HG02759 (cell line): ENCODE measurements around the gene SRF.

Experiments
- ATAC-seq: cut with Tn5 transposase; IDR thresholded peaks from one replicate; pipeline ENCODE4 v1.9.1; 2021; ENCODE audit warnings: mild to moderate bottlenecking, moderate library complexity; ENCODE audit not compliant: unreplicated experiment

The SRF gene

DNA sequence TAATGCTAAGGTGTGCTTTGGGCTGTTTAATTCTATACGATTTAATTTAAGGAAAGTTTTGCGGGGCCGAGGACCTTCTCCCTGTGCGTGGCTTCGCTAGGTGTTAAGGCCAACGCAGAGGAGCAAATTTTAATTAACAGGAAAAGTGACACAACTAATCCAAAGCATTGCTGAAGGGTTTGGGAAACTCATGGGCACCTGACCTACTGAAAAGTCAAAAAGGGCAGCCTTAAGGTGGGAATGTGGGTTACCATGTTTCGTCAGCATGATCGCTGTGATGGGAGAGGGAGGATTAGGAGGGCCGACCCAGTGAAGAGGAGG, 10.5 kb downstream of the SRF start:
- no peak for ATAC-seq

DNA sequence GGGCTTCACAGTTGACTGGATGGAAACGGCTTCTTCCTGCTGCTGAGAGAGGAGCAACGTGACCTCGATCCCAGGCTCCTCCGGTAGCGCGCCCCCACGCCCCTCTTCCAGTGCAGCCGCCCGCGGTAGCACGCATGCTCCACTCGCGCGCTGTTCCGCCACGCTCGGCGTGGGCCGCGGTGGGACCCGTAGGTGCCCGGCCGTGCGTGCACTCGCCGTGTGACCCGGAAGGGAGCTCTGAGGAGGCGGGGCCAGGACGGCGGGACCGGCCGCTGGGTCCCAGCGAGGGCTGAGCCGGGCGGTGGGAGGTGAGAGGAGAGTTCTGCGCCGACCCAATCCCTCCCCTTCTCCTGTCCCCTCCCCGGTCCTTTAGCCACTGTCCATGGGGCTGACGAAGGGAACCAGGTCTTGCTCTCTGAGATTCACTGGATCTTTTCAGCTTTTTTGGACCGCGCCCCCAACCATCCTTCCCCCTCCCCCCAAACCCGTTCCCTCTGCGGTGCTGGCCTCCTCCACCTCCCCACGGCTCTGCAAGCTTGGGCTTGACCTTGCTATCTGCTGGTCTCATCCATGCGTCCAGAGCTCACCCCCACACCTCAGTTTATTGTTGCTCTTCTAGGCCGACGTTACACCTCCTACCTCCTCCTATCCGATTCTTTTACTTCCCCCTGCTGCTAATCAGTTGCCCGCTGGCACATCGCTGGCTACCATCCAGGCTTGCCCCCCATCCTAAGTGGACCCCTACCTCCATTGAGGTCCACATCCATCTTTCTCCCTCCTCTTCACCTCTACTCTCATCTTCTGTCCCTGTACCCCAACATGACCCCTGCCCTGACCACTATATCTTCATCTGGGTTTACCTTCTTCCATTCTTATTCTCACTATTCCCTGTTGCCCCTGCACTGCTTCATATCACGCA, 11.1 kb downstream of the SRF start, which contains the start of gene CUL9:
CUL9 (plus strand) TSS at position 255 of the 919 bp plus-strand sequence. CDS start 2,115 bp downstream, outside the sequence.
- ATAC-seq, result peak; percentile 97

DNA sequence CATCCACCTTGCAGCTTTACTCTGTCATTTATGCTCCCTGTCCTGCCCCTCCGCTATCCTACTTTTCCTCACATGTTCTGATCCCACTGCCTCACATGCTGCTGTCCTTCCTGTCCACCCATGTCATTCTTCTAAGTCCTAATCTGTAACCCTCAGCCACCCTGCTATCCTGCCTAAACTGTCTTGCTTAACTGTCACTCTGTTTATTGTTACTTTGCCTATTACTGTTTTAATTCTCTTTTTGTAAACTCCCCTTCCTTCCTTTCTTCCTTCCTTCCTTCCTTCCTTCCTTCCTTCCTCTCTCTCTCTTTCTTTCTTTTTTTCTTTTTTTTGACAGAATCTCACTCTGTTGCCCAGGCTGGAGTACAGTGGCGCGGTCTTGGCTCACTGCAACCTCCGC, 12.4 kb downstream of the SRF start:
- no peak for ATAC-seq

DNA sequence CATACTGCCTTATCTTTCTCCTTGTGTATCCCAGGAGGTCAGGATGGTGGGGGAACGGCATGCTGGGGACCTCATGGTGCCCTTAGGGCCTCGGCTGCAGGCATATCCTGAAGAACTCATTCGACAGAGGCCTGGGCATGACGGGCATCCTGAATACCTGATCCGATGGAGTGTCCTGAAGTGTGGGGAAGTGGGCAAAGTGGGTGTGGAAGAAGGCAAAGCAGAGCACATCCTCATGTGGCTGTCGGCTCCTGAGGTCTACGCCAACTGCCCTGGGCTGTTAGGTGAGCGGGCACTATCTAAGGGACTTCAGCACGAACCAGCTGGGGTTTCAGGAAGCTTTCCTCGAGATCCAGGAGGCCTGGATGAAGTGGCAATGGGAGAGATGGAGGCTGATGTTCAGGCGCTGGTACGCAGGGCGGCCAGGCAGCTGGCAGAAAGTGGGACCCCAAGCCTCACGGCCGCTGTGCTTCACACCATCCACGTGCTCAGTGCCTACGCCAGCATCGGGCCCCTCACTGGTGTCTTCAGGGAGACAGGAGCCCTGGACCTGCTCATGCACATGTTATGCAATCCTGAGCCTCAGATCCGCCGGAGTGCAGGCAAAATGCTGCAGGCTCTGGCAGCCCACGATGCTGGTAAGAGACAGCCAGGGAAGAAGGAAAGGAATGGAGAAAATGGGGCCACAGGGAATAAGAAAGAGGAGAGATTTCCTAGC, 13.4 kb downstream of the SRF start:
- ATAC-seq, result no peak

DNA sequence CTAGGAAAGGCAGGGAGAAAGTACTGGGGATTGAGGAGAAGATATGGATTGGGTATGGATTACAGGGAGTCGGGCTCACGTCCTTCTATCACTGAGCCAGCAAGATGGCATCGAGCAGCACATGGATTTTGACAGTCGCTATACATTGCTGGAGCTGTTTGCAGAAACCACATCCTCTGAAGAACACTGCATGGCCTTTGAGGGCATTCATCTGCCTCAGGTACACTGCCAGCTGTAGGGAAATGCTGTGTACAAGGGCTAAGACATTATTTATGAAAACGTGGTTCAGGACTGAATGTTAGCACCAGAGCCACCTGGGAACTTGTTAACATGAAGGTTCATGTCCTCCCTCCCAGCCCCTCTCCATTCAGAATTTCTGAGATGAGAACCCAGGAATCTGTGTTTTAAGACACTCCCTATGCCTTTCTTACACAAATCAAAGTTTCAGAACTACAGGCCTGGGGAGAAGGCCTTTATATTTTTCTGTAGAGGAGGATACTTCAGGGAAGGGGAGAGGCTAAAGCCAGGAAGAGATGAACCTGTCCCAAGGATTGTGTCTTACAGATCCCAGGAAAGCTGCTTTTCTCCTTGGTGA, 14.4 kb downstream of the SRF start:
- no peak for ATAC-seq

DNA sequence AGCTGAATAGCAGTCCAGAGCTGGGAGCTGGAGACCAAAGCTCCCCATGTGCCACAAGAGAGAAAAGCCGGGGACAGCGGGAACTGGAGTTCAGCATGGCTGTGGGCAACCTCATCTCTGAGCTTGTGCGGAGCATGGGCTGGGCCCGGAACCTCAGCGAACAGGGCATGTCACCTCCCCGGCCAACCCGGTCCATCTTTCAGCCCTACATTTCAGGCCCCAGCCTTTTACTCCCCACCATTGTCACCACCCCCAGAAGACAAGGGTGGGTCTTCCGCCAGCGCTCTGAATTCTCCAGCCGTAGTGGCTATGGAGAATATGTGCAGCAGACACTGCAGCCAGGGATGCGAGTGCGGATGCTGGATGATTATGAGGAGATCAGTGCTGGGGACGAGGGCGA, 14.9 kb downstream of the SRF start:
- ATAC-seq, result no peak

DNA sequence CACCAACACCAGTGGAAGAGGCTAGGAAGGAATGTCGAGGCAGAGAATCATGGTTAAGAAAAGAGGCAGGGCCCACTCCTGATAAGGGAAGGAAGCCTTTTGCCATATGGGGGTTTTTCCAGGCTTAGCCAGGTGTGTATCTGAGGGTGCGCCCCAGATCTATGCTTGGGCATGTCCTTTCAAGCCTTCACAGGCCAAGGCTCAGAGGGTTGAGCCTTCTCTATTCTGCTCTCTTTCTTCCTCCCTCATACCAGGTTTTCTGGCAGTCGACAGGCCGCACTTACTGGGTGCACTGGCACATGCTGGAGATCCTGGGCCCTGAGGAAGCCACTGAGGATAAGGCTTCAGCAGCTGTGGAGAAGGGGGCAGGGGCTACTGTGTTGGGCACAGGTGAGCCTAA, 15.6 kb downstream of the SRF start:
- no peak for ATAC-seq

DNA sequence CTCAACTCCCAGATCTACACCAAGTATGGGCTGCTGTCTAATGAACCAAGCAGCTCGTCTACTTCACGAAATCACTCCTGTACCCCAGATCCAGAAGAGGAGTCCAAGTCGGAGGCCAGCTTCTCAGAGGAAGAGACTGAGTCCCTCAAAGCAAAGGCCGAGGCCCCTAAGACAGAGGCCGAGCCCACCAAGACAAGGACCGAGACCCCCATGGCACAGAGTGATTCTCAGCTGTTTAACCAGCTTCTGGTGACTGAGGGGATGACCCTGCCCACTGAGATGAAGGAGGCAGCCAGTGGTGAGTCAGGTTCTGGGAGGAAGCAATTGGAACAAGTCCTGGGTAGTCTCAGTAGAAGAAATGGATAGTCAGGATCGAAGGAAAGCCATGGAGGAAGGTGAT, 16.8 kb downstream of the SRF start:
- no peak for ATAC-seq

DNA sequence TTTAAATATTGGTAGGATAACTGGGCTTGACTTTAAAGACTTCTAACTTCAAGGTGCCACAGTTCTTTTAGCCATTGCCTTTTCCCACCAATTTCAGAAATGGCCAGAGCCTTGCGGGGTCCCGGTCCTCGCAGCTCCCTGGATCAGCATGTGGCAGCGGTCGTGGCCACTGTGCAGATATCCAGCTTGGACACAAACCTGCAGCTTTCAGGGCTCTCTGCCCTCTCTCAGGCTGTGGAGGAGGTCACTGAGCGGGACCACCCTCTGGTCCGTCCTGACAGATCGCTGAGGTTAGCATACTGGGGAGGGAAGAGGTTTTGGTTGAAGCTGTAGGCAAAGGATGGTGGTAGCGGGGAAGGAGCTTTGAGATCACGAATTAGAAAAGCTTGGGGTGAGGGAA, 17.4 kb downstream of the SRF start:
- no peak for ATAC-seq

DNA sequence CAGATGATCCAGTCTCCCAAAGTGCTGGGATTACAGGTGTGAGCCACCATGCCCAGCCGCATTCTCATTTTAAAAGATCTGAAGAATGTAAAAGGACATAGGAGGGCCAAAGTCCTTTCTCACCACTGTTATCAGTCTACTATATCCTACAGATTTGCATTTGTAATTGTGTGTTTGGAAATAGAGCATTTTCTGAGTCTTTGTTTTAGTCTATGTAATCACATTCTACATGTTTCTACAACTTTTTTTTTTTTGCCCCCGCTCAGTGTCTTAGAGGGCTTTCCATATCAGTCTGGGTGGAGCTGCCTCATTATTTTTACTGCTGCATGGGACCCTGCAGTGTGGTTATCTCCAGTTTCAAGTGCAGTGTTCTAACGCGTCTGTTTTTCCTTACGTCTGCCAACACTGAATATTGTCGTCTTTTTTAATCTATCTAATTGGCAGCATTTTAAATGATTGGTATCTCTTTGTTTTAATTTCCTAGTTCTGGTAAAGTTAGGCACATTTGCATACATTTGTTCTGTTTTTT, 18.8 kb downstream of the SRF start:
- ATAC-seq, result no peak

DNA sequence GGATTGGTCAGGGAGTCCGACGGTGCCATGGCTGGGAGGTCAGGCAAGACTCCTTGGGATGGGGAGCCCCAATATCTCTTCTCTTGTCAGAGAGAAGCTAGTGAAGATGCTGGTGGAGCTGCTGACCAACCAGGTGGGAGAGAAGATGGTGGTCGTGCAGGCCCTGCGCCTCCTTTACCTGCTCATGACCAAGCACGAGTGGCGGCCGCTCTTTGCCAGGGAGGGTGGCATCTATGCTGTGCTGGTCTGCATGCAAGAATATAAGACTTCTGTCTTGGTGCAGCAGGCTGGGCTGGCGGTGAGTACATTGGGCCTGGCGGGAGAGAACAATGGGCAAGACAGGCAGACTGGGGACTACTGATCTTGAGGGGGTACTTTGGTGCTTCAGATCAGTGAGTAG, 21.8 kb downstream of the SRF start:
- ATAC-seq, result no peak

DNA sequence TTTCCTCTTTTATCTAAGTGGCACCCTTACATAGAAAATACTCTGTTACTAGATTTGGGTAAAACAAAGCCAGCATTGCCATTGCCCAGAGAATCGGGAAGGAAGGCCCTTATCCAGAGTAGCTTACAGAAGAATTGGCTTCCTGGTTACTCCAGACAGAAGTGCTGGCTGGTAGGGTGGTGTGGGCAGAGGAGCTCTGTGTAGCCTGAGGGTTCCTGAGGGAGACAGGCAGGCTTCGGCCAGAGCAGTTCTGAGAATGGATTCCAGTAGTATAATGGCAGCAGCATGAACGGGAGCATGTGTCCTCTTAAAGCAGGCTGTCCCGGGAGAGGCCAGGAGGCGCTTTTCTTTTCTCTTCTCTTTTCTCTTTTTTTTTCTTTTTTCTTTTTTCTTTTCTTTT, 22.9 kb downstream of the SRF start:
- no peak for ATAC-seq

DNA sequence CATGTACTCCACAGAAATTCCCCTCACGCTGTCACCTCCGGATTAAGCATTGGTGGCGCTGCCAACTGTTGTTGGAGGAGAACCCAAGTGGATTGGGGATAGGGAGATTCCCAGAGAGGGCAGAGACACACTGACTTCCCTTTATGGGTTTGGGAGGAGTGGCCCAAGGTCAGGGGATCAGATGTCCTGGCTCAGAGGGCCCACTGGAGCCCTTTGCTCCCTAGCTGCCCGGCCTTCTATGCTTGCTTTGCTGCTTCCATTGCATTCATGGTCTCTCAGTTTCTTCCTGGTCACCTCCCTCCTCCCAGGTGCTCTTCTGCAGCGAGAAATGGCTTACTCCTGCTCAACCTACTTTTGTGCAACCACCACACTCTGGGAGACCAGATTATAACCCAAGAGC, 25.3 kb downstream of the SRF start:
- no peak for ATAC-seq

DNA sequence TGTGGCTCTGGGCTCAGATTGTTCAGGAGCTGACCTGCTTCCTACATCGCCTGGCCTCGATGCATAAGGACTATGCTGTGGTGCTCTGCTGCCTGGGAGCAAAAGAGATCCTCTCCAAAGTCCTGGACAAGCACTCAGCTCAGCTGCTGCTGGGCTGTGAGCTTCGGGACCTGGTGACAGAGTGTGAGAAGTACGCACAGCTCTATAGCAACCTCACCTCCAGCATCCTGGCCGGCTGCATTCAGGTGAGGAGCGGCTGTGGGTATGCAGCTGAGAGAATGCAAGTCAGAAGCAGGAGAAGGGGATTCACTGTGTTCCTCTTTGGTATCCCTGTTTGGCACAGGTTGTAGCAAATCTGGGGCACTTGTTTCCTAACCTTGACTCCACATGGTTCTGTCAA, 28.8 kb downstream of the SRF start:
- ATAC-seq, result no peak

DNA sequence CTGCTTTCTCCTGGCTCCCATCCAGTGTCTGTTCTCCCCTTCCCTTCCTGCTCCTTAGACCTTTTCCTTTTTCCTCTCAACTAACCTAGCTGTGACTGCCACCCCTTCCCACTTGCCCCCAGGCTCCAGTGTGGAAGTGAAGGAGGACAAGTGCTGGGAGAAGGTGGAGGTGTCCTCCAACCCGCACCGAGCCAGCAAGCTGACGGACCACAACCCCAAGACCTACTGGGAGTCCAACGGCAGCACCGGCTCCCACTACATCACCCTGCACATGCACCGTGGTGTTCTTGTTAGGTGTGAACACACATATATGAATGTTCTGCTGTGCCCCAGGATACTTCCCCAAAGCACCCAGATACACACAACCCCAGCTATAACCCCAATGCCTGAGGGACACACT, 29.5 kb downstream of the SRF start:
- ATAC-seq, result no peak

DNA sequence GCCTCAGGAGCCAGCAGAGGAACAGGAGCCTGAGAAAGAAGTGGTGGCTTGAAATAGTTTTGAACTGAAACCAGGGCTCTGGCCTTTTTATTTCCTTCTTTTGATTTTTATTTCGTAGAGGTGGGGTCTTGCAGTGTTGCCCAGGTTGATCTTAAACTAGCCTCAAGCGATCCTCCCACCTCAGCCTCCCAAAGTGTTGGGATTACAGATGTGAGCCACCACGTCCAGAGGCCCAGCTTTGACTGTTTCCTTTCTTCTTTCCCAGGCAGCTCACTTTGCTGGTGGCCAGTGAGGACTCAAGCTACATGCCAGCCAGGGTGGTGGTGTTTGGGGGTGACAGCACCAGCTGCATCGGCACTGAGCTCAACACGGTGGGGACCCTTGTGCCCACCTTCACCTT, 31.4 kb downstream of the SRF start:
- no peak for ATAC-seq

DNA sequence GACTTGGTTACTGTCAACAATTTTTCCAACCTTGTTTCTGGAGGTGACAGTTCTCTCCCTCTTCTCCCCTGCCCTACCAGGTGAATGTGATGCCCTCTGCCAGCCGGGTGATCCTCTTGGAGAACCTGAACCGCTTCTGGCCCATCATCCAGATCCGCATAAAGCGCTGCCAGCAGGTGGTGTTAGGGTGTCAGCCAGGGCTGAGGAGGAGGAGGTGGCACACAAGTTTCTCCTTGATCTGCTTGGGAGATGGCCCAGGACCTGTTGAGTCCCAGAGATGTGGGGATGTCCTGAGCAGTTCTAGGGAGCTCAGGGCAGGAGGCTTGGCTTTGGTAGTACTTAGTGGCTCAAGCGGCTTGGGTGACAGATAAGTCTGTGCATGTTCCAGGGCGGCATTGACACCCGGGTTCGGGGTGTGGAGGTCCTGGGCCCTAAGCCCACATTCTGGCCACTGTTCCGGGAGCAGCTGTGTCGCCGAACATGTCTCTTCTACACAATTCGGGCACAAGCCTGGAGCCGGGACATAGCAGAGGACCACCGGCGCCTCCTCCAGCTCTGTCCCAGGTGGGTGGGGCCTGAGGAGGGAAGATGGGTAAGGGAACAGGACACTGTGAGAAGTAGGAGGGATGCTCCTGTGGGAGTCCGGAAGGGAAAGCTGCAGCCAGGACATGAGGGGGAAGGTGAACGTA, 32.1 kb downstream of the SRF start:
- ATAC-seq, result no peak

DNA sequence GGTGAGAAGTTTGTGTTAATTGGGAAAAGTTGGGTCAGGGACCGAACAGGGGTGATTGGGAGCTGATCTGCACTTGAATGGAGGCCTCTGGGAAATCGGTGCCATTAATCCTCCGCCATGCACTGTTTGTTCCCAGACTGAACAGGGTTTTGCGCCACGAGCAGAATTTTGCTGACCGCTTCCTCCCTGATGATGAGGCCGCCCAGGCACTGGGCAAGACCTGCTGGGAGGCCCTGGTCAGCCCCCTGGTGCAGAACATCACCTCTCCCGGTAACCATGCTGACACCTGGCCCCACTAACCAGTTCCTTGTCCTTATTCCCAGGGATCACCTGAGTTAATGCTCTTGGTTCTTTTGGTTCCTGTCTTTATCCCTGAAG, 32.6 kb downstream of the SRF start:
- no peak for ATAC-seq

DNA sequence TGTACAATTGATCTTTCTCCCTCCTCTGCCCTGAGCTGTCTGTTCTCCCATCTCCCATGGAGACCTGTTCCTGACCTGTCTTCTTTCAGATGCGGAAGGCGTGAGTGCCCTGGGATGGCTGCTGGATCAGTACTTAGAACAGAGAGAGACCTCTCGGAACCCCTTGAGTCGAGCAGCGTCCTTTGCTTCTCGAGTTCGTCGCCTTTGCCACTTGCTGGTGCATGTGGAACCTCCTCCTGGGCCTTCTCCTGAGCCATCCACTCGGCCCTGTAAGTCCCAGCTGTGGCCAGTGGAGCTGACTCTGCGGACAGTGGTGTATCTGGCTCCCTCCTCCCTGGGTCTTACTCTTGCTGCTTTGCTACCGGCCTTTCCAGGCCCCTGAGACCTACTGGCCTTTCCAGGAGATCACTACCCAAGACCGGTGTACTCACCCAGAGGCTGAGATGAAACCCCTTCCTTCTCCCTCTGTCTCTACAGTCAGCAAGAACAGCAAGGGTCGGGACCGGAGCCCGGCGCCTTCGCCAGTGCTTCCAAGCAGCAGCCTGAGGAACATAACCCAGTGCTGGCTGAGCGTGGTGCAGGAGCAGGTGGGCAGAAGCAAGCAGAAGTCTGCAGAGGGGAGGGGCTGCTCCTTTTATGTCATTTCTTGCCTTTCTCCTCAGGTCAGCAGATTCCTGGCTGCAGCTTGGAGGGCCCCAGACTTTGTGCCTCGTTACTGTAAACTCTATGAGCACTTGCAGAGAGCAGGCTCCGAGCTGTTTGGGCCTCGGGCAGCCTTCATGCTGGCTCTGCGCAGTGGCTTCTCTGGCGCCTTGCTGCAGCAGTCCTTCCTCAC, 33.4 kb downstream of the SRF start:
- no peak for ATAC-seq

DNA sequence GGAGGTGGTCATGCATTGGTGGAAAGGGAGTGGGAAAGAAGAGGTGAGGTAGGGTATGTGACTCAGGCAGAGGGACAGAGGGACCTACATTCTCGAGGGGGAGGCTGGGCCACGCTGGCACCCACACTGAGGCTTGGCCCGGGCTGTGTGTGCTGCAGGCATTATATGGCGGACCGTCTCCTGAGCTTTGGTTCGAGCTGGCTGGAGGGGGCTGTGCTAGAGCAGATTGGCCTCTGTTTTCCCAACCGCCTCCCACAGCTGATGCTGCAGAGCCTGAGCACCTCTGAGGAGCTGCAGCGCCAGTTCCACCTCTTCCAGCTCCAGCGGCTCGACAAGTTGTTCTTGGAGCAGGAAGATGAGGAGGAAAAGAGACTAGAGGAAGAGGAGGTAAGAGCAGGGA, 34.8 kb downstream of the SRF start:
- no peak for ATAC-seq
